ENCODE results near the gene FTO.

The FTO gene

GRCh38 chr16:53937161-53937880 lies 233.4 kb downstream of the FTO start:
- no peak for DNase-seq (ENCODE audit: low spot score)

GRCh38 chr16:53944025-53944424 lies 240.1 kb downstream of the FTO start:
- no peak for DNase-seq (ENCODE audit: low spot score)

GRCh38 chr16:53945996-53946395 lies 242.0 kb downstream of the FTO start:
- no peak for DNase-seq (ENCODE audit: low spot score)

GRCh38 chr16:53946746-53947386 lies 242.9 kb downstream of the FTO start:
- no peak for DNase-seq (ENCODE audit: low spot score)

GRCh38 chr16:53947642-53948041 lies 243.7 kb downstream of the FTO start:
- DNase-seq (ENCODE audit: low spot score), result no peak

- no peak for DNase-seq (ENCODE audit: low spot score)
Observed at GRCh38 chr16:53948326-53948725, 244.4 kb downstream of the FTO start.

- no peak for DNase-seq (ENCODE audit: low spot score)
Observed at GRCh38 chr16:53948734-53949430, 244.9 kb downstream of the FTO start.

- DNase-seq (ENCODE audit: low spot score), result no peak
Observed at GRCh38 chr16:53949715-53950410, 245.9 kb downstream of the FTO start.

- no peak for DNase-seq (ENCODE audit: low spot score)
Observed at GRCh38 chr16:53950677-53951076, 246.7 kb downstream of the FTO start.

- no peak for DNase-seq (ENCODE audit: low spot score)
Observed at GRCh38 chr16:53952215-53953208, 248.6 kb downstream of the FTO start.

- DNase-seq (ENCODE audit: low spot score), result no peak
Observed at GRCh38 chr16:53953336-53953735, 249.4 kb downstream of the FTO start.

GRCh38 chr16:53955221-53955875 lies 251.4 kb downstream of the FTO start:
- DNase-seq (ENCODE audit: low spot score), result no peak

GRCh38 chr16:53958341-53958880 lies 254.5 kb downstream of the FTO start:
- DNase-seq (ENCODE audit: low spot score), result no peak

GRCh38 chr16:53960050-53960812 lies 256.3 kb downstream of the FTO start:
- no peak for DNase-seq (ENCODE audit: low spot score)

- no peak for DNase-seq (ENCODE audit: low spot score)
Observed at GRCh38 chr16:53960954-53961616, 257.1 kb downstream of the FTO start.

GRCh38 chr16:53962041-53962440 lies 258.1 kb downstream of the FTO start:
- no peak for DNase-seq (ENCODE audit: low spot score)

- DNase-seq (ENCODE audit: low spot score), result no peak
Observed at GRCh38 chr16:53964145-53964790, 260.3 kb downstream of the FTO start.

GRCh38 chr16:53966821-53967571 lies 263.0 kb downstream of the FTO start:
- DNase-seq (ENCODE audit: low spot score), result no peak
